ENCODE results near the gene ZNF385B.

DNA sequence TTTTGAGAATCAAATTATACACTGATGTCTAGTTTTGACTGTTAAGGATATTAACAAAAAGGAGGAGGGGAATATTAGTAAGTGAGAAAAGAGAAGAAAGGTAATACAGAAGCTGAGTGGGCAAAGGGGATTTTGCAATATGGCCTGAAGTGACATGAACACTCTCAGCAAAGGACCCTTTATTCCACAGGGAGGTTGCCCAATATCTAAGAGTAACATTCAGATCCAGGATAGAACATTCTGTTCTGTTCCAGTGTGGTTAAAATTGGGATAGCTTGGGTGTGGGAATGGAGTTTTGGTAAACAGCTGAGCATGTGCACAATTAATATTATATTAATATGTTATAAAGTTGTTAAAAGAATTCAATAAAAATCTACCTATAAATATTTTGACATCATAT, 120.1 kb downstream of the ZNF385B start:
- TF ChIP-seq, protein P1, sequence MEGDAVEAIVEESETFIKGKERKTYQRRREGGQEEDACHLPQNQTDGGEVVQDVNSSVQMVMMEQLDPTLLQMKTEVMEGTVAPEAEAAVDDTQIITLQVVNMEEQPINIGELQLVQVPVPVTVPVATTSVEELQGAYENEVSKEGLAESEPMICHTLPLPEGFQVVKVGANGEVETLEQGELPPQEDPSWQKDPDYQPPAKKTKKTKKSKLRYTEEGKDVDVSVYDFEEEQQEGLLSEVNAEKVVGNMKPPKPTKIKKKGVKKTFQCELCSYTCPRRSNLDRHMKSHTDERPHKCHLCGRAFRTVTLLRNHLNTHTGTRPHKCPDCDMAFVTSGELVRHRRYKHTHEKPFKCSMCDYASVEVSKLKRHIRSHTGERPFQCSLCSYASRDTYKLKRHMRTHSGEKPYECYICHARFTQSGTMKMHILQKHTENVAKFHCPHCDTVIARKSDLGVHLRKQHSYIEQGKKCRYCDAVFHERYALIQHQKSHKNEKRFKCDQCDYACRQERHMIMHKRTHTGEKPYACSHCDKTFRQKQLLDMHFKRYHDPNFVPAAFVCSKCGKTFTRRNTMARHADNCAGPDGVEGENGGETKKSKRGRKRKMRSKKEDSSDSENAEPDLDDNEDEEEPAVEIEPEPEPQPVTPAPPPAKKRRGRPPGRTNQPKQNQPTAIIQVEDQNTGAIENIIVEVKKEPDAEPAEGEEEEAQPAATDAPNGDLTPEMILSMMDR (IDR thresholded peaks at IDR 0.05; ENCODE audit: low read length): no peak
- TF ChIP-seq EZH2 (IDR thresholded peaks at IDR 0.05; ENCODE audit: borderline replicate concordance, low read length): no peak

Data from OCI-LY1 (cell line).